ENCODE data around the gene ABCG1.

ABCG1 gene

DNA sequence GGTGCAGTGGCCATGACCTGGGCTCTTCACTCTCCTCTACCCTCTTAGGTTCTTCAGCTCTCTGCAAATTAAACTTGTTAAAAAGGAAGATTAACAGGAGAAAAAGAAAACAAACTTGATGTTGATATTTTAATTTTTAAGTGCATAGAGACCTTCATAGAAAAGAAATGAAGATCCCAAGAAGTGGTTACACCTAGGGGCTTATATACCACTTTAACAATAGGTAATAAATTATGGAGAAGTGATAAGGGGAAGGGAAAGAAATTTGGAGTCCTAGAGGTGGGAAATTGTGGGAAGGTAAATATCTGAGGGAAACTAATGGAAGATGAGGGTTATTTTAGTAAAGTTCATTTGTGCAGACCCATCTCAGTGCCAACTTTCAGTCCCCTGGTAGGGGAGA, 112.7 kb downstream of the ABCG1 start:
- DNase-seq: no peak

DNA sequence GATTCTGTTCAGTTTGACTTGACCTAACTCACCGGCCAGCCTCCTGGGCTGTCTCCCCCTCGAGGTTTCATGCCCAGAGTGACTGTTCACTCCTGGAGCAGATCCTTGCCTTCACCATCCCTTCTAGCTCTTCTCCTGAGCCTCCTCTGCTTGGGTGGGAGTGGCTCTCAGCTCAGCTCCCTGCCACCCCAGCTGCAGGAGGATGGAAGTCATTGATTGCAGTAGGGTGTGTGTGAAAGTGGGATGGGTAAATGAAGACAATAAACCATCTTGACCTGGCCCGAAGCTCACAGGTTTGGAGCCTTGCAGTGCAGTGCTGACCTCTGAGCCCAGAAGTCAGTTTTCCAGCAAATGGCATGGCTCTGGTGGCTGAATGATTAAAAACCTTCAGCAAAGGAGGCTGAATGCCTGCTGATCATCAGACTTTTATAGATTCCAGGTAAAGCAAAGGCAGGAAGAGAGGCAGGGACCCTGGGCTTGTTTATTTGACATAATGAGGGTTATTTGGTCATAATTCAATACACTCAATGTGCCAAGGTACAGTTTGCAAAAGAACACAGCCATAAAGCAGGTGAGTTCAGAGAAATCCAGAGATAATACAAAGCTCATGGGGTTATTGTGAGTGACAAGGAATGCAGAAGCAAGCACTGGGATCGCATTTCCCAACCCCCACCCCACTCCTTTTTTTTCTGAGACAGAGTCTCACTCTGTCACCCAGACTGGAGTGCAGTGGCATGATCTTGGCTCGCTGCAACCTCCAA, 113.8 kb downstream of the ABCG1 start:
- DNase-seq: no peak

DNA sequence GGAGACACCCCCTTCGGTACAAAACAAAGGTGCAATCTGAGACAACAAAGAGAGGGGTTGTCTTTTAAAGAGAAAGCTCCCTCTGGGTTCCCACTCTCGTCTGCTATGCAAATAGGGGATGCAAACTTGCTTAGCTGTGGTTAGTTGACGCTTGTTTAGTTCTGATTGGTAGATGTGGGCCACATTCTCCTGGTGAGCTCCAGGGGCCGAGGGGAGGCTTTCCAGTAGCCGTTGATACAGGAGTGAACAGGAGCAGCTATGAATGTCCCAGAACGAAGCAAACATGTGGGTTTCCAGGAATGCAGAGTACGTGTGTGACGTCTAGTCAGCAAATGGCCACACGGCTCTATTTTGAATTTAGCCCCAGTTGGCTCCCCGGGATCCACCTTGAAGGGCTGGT, 117.1 kb downstream of the ABCG1 start:
- DNase-seq: no peak

DNA sequence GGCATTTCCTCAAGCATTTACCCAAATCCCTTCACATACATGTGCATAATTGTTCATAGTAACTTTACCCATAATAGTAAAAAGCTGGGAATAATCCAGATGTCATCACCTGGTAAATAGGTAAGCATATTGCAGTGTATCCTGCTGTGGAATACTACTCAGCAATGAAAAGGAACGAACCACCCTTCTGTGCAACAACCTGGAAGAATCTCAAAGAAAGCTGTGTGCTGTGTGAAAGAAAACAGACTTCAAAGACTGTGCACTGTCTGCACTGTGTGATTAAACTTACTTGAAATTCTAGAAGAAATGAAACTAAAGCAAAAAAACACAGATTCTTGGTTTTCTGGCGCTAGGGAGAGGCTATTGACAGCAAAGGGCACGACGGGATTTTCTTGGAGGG, 118.3 kb downstream of the ABCG1 start:
- no peak for DNase-seq

GRCh38 chr21:42337830-42338728, 119.1 kb downstream of the ABCG1 start:
- DNase-seq: peak; percentile 84 to 87

GRCh38 chr21:42338729-42339715, 120.1 kb downstream of the ABCG1 start:
- no peak for DNase-seq

GRCh38 chr21:42340187-42341050, 121.5 kb downstream of the ABCG1 start:
- no peak for DNase-seq

- DNase-seq: no peak
Observed at GRCh38 chr21:42341776-42342542, 123.0 kb downstream of the ABCG1 start.

GRCh38 chr21:42343101-42343500, 124.2 kb downstream of the ABCG1 start:
- no peak for DNase-seq

GRCh38 chr21:42343556-42343955, 124.6 kb downstream of the ABCG1 start:
- DNase-seq: no peak

- DNase-seq: no peak
Observed at GRCh38 chr21:42343963-42344510, 125.1 kb downstream of the ABCG1 start.

DNA sequence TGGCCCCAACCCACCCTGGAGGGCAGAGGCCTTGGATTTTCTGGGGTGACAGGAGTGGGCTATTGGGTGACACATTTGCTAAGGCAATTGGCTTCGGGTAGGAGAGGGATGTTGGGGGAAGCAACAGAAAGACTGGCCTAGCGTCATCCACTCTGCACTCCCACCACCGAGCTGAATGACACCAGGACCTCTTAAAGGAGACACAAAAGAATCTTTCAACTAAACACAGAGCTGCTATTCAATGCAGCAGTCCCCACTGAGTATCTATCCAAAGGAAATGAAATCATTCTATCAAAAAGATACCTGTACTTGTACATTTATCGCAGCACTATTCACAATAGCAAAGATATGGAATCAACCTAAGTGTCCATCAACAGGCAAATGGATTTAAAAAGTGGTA, 125.7 kb downstream of the ABCG1 start:
- DNase-seq: no peak

DNA sequence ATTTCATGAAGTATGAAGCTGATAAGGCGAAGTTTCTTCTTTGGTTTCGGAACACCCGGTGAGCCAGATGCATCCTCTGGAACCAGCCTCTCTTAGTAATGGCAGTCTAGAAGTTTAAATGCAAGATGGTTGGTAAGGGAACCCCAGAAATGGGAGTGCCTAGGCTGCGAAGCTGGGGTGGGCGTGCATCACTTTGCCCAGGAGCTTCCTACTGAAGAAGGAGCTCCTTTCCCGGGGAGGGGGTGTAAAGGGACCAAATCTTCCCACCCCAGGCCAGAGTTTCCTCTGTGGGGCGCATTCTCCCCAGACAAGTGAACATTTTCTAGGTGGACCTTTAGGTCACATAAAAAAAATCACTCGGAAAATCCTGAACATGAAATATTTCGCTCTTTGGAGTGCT, 127.5 kb downstream of the ABCG1 start:
- no peak for DNase-seq

Measured in activated CD4-positive, alpha-beta T cell treated with anti-CD3 and anti-CD28 coated beads for 4 hours (primary cell).